ENCODE results near the gene TP53.
A peak's percentile ranks its signal among the peaks of the same experiment; 100 is the strongest.

Gene TP53

DNA sequence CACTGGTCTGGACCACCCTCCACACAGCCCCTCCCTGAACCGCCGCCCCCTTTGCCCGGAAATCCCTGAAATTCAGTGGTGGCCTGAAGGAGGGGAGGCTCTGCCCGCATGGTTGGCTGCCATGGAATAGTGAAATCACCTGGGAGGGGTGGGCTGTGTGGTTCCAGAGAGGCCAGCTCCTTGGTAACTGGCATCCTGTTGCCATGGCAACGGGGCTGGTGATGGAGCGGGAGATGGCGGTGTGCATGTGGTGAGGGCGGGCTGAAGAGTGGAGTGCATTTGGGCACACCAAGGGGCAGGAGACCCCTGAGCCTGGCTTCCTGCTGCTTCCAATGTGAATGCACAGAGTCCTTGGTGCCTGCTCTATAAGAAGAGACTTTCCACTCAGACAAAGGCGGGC is 20.2 kb upstream of the TP53 start:
- TF ChIP-seq ZNF394 (tag by site-specific recombination; IDR thresholded peaks at IDR 0.05; ENCODE audit: borderline replicate concordance) (no peak), ZNF600 (tag by site-specific recombination; IDR thresholded peaks at IDR 0.05) (0 out of 2 replicates have a peak, but pooled peaks have one; percentile 19)
- Histone ChIP-seq H3K27ac (ENCODE audit: extremely low read depth, low read depth, low read length) (no peak overlapping the region), H3K9me3 (ENCODE audit: control insufficient read depth, insufficient read depth, low read depth, low read length) (no peaks in the 10 kb centered on the region), H3K4me3 (ENCODE audit: low read depth, low read length) (no peak overlapping the region), H3K4me1 (ENCODE audit: control insufficient read depth, insufficient read depth, low read length) (peaks cover 14% of the 10 kb centered on the region; the same call in 1 of the 2 replicates), H3K36me3 (ENCODE audit: control insufficient read depth in 2 of 2, insufficient read depth in 1 of 2, low read length in 2 of 2) (peaks cover 0 to 8% of the 10 kb centered on the region in 2 experiments; a peak in 1 of 3 replicates)
- CTCF ChIA-PET, result interaction anchor here (1.2 to 7.3 kb wide), 4 partner anchors 8 to 147 kb away, joined by 3 to 49 read pairs (median 28); partner anchors contain the start of genes DNAH2, TP53 and WRAP53
- POLR2A ChIA-PET, result interaction anchor here (1.0 to 7.9 kb wide), 2 partner anchors 9 to 20 kb away, joined by 10 to 111 read pairs; partner anchors contain the start of genes TP53 and WRAP53

GRCh38 chr17:7706631-7707354 is 19.5 kb upstream of the TP53 start:
- POLR2A ChIA-PET, result interaction anchor here (0.5 to 7.9 kb wide), 6 partner anchors 7 to 382 kb away, joined by 3 to 111 read pairs (median 8); partner anchors contain the start of genes ATP1B2, TP53 and WRAP53
- TF ChIP-seq EGR2 (tag by site-specific recombination; IDR thresholded peaks at IDR 0.05; ENCODE audit: low read depth) (peak; percentile 21; the same call in 1 of the 2 replicates), ZXDB (tag by site-specific recombination; IDR thresholded peaks at IDR 0.05) (no peak), ZNF768 (tag by site-specific recombination; IDR thresholded peaks at IDR 0.05) (0 out of 2 replicates have a peak, but pooled peaks have one; percentile 70), ZNF664 (tag by site-specific recombination; IDR thresholded peaks at IDR 0.05) (peak; percentile 94), ZNF366 (tag by site-specific recombination; conservative IDR thresholded peaks at IDR 0.05) (0 out of 2 replicates have a peak, but pooled peaks have one; percentile 10)
- H3K36me3 ChIP-seq (ENCODE audit: control insufficient read depth in 2 of 2, insufficient read depth in 1 of 2, low read length in 2 of 2), result peaks cover 0 to 14% of the 10 kb centered on the region in 2 experiments; a peak in 1 of 3 replicates
- peaks cover 14% of the 10 kb centered on the region; the same call in 1 of the 2 replicates for H3K4me1 ChIP-seq (ENCODE audit: control insufficient read depth, insufficient read depth, low read length)
- CTCF ChIA-PET, result interaction anchor here (0.5 to 7.3 kb wide), 8 partner anchors 9 to 353 kb away, joined by 3 to 49 read pairs (median 4); partner anchors contain the start of genes DNAH2, TP53 and WRAP53
- no peak overlapping the region for H3K27ac ChIP-seq (ENCODE audit: extremely low read depth, low read depth, low read length)
- H3K4me3 ChIP-seq (ENCODE audit: low read depth, low read length), result no peak overlapping the region
- no peaks in the 10 kb centered on the region for H3K9me3 ChIP-seq (ENCODE audit: control insufficient read depth, insufficient read depth, low read depth, low read length)

DNA sequence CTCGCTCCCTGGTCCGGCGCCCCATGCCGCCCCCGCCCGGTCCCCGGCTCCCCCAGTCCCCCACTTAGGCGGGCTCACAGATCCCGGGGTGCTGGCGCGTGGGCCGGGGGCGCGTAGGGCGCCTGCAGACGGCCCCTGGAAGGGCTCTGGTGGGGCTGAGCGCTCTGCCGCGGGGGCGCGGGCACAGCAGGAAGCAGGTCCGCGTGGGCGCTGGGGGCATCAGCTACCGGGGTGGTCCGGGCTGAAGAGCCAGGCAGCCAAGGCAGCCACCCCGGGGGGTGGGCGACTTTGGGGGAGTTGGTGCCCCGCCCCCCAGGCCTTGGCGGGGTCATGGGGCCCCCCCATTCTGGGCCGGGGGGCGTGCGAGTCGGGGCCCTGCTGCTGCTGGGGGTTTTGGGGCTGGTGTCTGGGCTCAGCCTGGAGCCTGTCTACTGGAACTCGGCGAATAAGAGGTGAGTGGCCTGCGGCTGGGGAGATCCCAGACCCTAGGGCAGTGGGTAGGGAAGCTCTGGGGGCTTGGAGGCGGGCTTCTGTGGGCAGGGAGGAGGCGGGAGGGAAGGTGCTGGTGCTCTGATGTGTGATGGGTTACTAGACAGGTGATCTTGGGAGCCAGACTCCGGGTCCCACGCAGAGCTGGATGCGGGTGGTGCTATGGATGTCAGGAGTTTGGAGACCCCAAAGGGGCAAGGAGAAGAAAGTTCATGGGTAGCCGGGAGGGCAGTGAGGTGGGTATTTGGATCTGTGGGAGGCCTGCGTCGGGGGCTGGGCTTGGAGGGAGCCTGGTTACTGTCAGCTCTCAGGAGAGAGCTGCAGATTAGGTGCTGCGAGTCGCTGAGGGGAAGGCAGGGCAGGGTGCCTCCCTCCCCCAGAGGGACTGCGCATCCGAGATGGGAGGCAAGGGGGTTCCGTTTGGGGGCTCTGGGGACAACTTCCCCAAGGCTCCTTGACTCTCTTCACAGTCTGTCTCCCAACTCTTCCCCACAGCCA is 18.3 kb upstream of the TP53 start:
- Histone ChIP-seq H3K4me1 (ENCODE audit: control insufficient read depth, insufficient read depth, low read length) (peaks cover 14% of the 10 kb centered on the region; the same call in 1 of the 2 replicates), H3K4me3 (ENCODE audit: low read depth, low read length) (peak overlapping the region; percentile 52), H3K36me3 (ENCODE audit: control insufficient read depth in 2 of 2, insufficient read depth in 1 of 2, low read length in 2 of 2) (peaks cover 0 to 26% of the 10 kb centered on the region in 2 experiments; a peak in 1 of 3 replicates), H3K27ac (ENCODE audit: extremely low read depth, low read depth, low read length) (peak overlapping the region; percentile 41; the same call in 1 of the 2 replicates), H3K9me3 (ENCODE audit: control insufficient read depth, insufficient read depth, low read depth, low read length) (no peaks in the 10 kb centered on the region)
- CTCF ChIA-PET, result interaction anchor here (0.6 to 7.3 kb wide), 6 partner anchors 12 to 368 kb away, joined by 3 to 49 read pairs (median 4); partner anchors contain the start of genes DNAH2, TP53 and WRAP53
- POLR2A ChIA-PET, result interaction anchor here (0.5 to 7.9 kb wide), 12 partner anchors 8 to 471 kb away, joined by 3 to 111 read pairs (median 4); partner anchors contain the start of genes DNAH2, DVL2, FXR2 and NEURL4
- TF ChIP-seq ZNF133 (tag by site-specific recombination; IDR thresholded peaks at IDR 0.05), result no peak
- TF ChIP-seq ZBTB48 (tag by site-specific recombination; IDR thresholded peaks at IDR 0.05), result 0 out of 2 replicates have a peak, but pooled peaks have one; percentile 18
- TF ChIP-seq PATZ1 (tag by site-specific recombination; IDR thresholded peaks at IDR 0.05), result peak; percentile 93
- TF ChIP-seq ZBTB26 (tag by site-specific recombination; optimal IDR thresholded peaks at IDR 0.05), result peak; percentile 69
- no peak for TF ChIP-seq ZNF654 (tag by site-specific recombination; IDR thresholded peaks at IDR 0.05; ENCODE audit: low read depth)
- TF ChIP-seq, protein P1, sequence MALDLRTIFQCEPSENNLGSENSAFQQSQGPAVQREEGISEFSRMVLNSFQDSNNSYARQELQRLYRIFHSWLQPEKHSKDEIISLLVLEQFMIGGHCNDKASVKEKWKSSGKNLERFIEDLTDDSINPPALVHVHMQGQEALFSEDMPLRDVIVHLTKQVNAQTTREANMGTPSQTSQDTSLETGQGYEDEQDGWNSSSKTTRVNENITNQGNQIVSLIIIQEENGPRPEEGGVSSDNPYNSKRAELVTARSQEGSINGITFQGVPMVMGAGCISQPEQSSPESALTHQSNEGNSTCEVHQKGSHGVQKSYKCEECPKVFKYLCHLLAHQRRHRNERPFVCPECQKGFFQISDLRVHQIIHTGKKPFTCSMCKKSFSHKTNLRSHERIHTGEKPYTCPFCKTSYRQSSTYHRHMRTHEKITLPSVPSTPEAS (tag by site-specific recombination; IDR thresholded peaks at IDR 0.05), result no peak
- TF ChIP-seq PRDM6 (tag by site-specific recombination; IDR thresholded peaks at IDR 0.05), result no peak
- TF ChIP-seq FEZF1 (tag by site-specific recombination; IDR thresholded peaks at IDR 0.05), result no peak
- TF ChIP-seq ZNF837 (tag by site-specific recombination; IDR thresholded peaks at IDR 0.05), result no peak
- TF ChIP-seq ZBTB8A (tag by site-specific recombination; IDR thresholded peaks at IDR 0.05), result peak; percentile 94
- no peak for TF ChIP-seq SETDB1 (IDR thresholded peaks at IDR 0.05; ENCODE audit: insufficient read length, low read length)
- no peak for TF ChIP-seq ZNF114 (tag by site-specific recombination; IDR thresholded peaks at IDR 0.05)
- 0 out of 2 replicates have a peak, but pooled peaks have one; percentile 16 for TF ChIP-seq ZNF423 (tag by site-specific recombination; IDR thresholded peaks at IDR 0.05)
- TF ChIP-seq ZNF610 (tag by site-specific recombination; IDR thresholded peaks at IDR 0.05; ENCODE audit: borderline replicate concordance), result no peak
